ENCODE results near the gene G2E3.
"Not testable (repeated sequence)": the region's sequence is repeated elsewhere in the genome, so short reads cannot be mapped to it uniquely, and the experiment has no call there.

Gene G2E3

GRCh38 chr14:30632730-30633129 is 73.8 kb downstream of the G2E3 start:
- ATAC-seq (no peak), DNase-seq (no peak)
- peaks cover 47% of the 10 kb centered on the region for H3K36me3 Mint-ChIP-seq (ENCODE audit: low read depth)
- no peak overlapping the region for H3K4me3 Mint-ChIP-seq
- no peaks in the 10 kb centered on the region for H3K9me3 Mint-ChIP-seq
- no peak overlapping the region for H3K27ac Mint-ChIP-seq
- peaks cover 4% of the 10 kb centered on the region for H3K4me1 Mint-ChIP-seq
- H3K27me3 Mint-ChIP-seq, result no peaks in the 10 kb centered on the region

GRCh38 chr14:30638926-30639325 is 80.0 kb downstream of the G2E3 start:
- H3K4me1 Mint-ChIP-seq, result no peaks in the 10 kb centered on the region
- H3K9me3 Mint-ChIP-seq, result no peaks in the 10 kb centered on the region
- H3K4me3 Mint-ChIP-seq, result no peak overlapping the region
- H3K27ac Mint-ChIP-seq, result no peak overlapping the region
- peaks cover 33% of the 10 kb centered on the region for H3K36me3 Mint-ChIP-seq (ENCODE audit: low read depth)
- DNase-seq, result no peak
- H3K27me3 Mint-ChIP-seq, result no peaks in the 10 kb centered on the region
- no peak for ATAC-seq

GRCh38 chr14:30641207-30641606 is 82.2 kb downstream of the G2E3 start:
- Mint-ChIP-seq H3K27me3 (no peaks in the 10 kb centered on the region), H3K27ac (no peak overlapping the region), H3K4me1 (no peaks in the 10 kb centered on the region), H3K36me3 (ENCODE audit: low read depth) (peaks cover 39% of the 10 kb centered on the region), H3K4me3 (no peak overlapping the region), H3K9me3 (peaks cover 14% of the 10 kb centered on the region)
- DNase-seq, result no peak
- no peak for ATAC-seq

GRCh38 chr14:30644462-30644861 is 85.5 kb downstream of the G2E3 start:
- Mint-ChIP-seq H3K36me3 (ENCODE audit: low read depth) (peaks cover 37% of the 10 kb centered on the region), H3K9me3 (peaks cover 14% of the 10 kb centered on the region)
- ATAC-seq, H3K4me1 Mint-ChIP-seq, H3K27ac Mint-ChIP-seq, H3K4me3 Mint-ChIP-seq, H3K27me3 Mint-ChIP-seq, DNase-seq: not testable (repeated sequence)

- ATAC-seq, result no peak
- H3K4me1 Mint-ChIP-seq, result no peaks in the 10 kb centered on the region
- DNase-seq, result no peak
- H3K36me3 Mint-ChIP-seq (ENCODE audit: low read depth), result peaks cover 43% of the 10 kb centered on the region
- no peak overlapping the region for H3K4me3 Mint-ChIP-seq
- no peak overlapping the region for H3K27ac Mint-ChIP-seq
- H3K27me3 Mint-ChIP-seq, result no peaks in the 10 kb centered on the region
- peaks cover 14% of the 10 kb centered on the region for H3K9me3 Mint-ChIP-seq
These were observed 86.6 kb downstream of the G2E3 start for GRCh38 chr14:30645600-30645999.

- Mint-ChIP-seq H3K27me3 (no peaks in the 10 kb centered on the region), H3K4me3 (no peak overlapping the region), H3K4me1 (no peaks in the 10 kb centered on the region), H3K9me3 (peaks cover 14% of the 10 kb centered on the region), H3K27ac (no peak overlapping the region), H3K36me3 (ENCODE audit: low read depth) (peaks cover 47% of the 10 kb centered on the region)
- DNase-seq, result no peak
- ATAC-seq, result no peak
These were observed 89.5 kb downstream of the G2E3 start for GRCh38 chr14:30648471-30648870.

GRCh38 chr14:30651937-30652336 is 93.0 kb downstream of the G2E3 start:
- no peak for ATAC-seq
- Mint-ChIP-seq H3K4me1 (no peaks in the 10 kb centered on the region), H3K4me3 (no peak overlapping the region), H3K27ac (no peak overlapping the region), H3K27me3 (no peaks in the 10 kb centered on the region), H3K9me3 (no peaks in the 10 kb centered on the region), H3K36me3 (ENCODE audit: low read depth) (peaks cover 27% of the 10 kb centered on the region)
- no peak for DNase-seq

- no peak for DNase-seq
- Mint-ChIP-seq H3K27ac (no peak overlapping the region), H3K36me3 (ENCODE audit: low read depth) (peaks cover 27% of the 10 kb centered on the region), H3K9me3 (no peaks in the 10 kb centered on the region), H3K4me1 (no peaks in the 10 kb centered on the region), H3K4me3 (no peak overlapping the region), H3K27me3 (no peaks in the 10 kb centered on the region)
- ATAC-seq, result no peak
These were observed 96.2 kb downstream of the G2E3 start for GRCh38 chr14:30655124-30655523.

- peaks cover 29% of the 10 kb centered on the region for H3K36me3 Mint-ChIP-seq (ENCODE audit: low read depth)
These were observed 96.7 kb downstream of the G2E3 start for GRCh38 chr14:30655658-30656057.

GRCh38 chr14:30656190-30656632 is 97.3 kb downstream of the G2E3 start:
- peak; percentile 22 for DNase-seq
- H3K27ac Mint-ChIP-seq, result no peak overlapping the region
- no peaks in the 10 kb centered on the region for H3K9me3 Mint-ChIP-seq
- H3K27me3 Mint-ChIP-seq, result no peaks in the 10 kb centered on the region
- no peak overlapping the region for H3K4me3 Mint-ChIP-seq
- H3K4me1 Mint-ChIP-seq, result no peaks in the 10 kb centered on the region
- H3K36me3 Mint-ChIP-seq (ENCODE audit: low read depth), result peaks cover 28% of the 10 kb centered on the region
- no peak for ATAC-seq

More at GRCh38 chr14:30655658-30656057, 96.7 kb downstream of the G2E3 start:
- Mint-ChIP-seq H3K27ac (no peak overlapping the region), H3K9me3 (no peaks in the 10 kb centered on the region), H3K27me3 (no peaks in the 10 kb centered on the region), H3K4me1 (no peaks in the 10 kb centered on the region), H3K4me3 (no peak overlapping the region)
- DNase-seq, result no peak
- no peak for ATAC-seq

GRCh38 chr14:30657050-30657449 is 98.1 kb downstream of the G2E3 start:
- Mint-ChIP-seq H3K27ac (no peak overlapping the region), H3K9me3 (no peaks in the 10 kb centered on the region), H3K4me3 (no peak overlapping the region), H3K36me3 (ENCODE audit: low read depth) (peaks cover 21% of the 10 kb centered on the region), H3K4me1 (no peaks in the 10 kb centered on the region), H3K27me3 (no peaks in the 10 kb centered on the region)
- no peak for ATAC-seq
- DNase-seq, result no peak

- Mint-ChIP-seq H3K27me3 (no peaks in the 10 kb centered on the region), H3K4me3 (no peak overlapping the region), H3K9me3 (no peaks in the 10 kb centered on the region), H3K36me3 (ENCODE audit: low read depth) (peaks cover 26% of the 10 kb centered on the region), H3K27ac (no peak overlapping the region), H3K4me1 (no peaks in the 10 kb centered on the region)
- no peak for ATAC-seq
- no peak for DNase-seq
These were observed 98.7 kb downstream of the G2E3 start for GRCh38 chr14:30657606-30658163.

- no peak for ATAC-seq
- H3K27me3 Mint-ChIP-seq, result no peaks in the 10 kb centered on the region
- H3K4me3 Mint-ChIP-seq, result no peak overlapping the region
- peaks cover 28% of the 10 kb centered on the region for H3K36me3 Mint-ChIP-seq (ENCODE audit: low read depth)
- no peaks in the 10 kb centered on the region for H3K9me3 Mint-ChIP-seq
- no peaks in the 10 kb centered on the region for H3K4me1 Mint-ChIP-seq
- no peak overlapping the region for H3K27ac Mint-ChIP-seq
- DNase-seq, result no peak
These were observed 99.7 kb downstream of the G2E3 start for GRCh38 chr14:30658645-30659044.

- no peak for DNase-seq
- no peaks in the 10 kb centered on the region for H3K27me3 Mint-ChIP-seq
- peaks cover 5% of the 10 kb centered on the region for H3K4me1 Mint-ChIP-seq
- H3K27ac Mint-ChIP-seq, result no peak overlapping the region
- H3K36me3 Mint-ChIP-seq (ENCODE audit: low read depth), result peaks cover 30% of the 10 kb centered on the region
- H3K4me3 Mint-ChIP-seq, result no peak overlapping the region
- H3K9me3 Mint-ChIP-seq, result peaks cover 5% of the 10 kb centered on the region
- no peak for ATAC-seq
These were observed 110.6 kb downstream of the G2E3 start for GRCh38 chr14:30669594-30669993.

Measured in activated naive CD8-positive, alpha-beta T cell treated with anti-CD3 and anti-CD28 coated beads, Interleukin-2, amount 50 U/mL, for 24 hours (primary cell).